Loucy (cell line): ENCODE results near the gene HMCES.
A peak's percentile ranks its signal among the peaks of the same experiment; 100 is the strongest.

Experiments used
- H2AFZ ChIP-seq: fragments of 200-600 bp; sonication (generic); 2 replicates; pipeline ENCODE4 v1.6.0; 2016; ENCODE audit warnings: antibody characterized with exemption, mild to moderate bottlenecking, low read length, moderate library complexity
- H3F3A ChIP-seq: fragments of 200-600 bp; 2 replicates; pipeline ENCODE4 v1.6.0; 2016; ENCODE audit warnings: antibody characterized with exemption, low read depth, mild to moderate bottlenecking
- H3K27me3 ChIP-seq: fragments of 200-600 bp; sonication (generic); 2 replicates; pipeline ENCODE4 v1.6.1; 2014; ENCODE audit warnings: low read length, mild to moderate bottlenecking; ENCODE audit not compliant: insufficient read depth, poor library complexity, severe bottlenecking
- H3K36me3 ChIP-seq: fragments of 200-600 bp; sonication (generic); 2 replicates; pipeline ENCODE4 v1.6.1; 2016; ENCODE audit warnings: low read length; ENCODE audit not compliant: insufficient read depth
- H3K4me1 ChIP-seq: fragments of 200-600 bp; sonication (generic); 2 replicates; pipeline ENCODE4 v1.5.1; 2014; ENCODE audit warnings: low read length, mild to moderate bottlenecking; ENCODE audit not compliant: insufficient read depth, poor library complexity, severe bottlenecking
- H3K4me2 ChIP-seq: fragments of 200-600 bp; sonication (generic); 2 replicates; pipeline ENCODE4 v1.6.0; 2014; ENCODE audit warnings: antibody characterized with exemption, low read length, low read depth, mild to moderate bottlenecking; ENCODE audit not compliant: poor library complexity, severe bottlenecking
- H3K4me3 ChIP-seq: fragments of 200-600 bp; sonication (generic); 2 replicates; pipeline ENCODE4 v1.5.1; 2014; ENCODE audit warnings: low read length, mild to moderate bottlenecking, mixed read lengths; ENCODE audit not compliant: poor library complexity, severe bottlenecking
- H3K79me2 ChIP-seq: fragments of 200-600 bp; sonication (generic); 2 replicates; pipeline ENCODE4 v1.6.1; 2014; ENCODE audit warnings: low read length; ENCODE audit not compliant: insufficient read depth
- H3K9ac ChIP-seq: fragments of 200-600 bp; sonication (generic); 2 replicates; pipeline ENCODE4 v1.6.0; 2014; ENCODE audit warnings: mild to moderate bottlenecking, low read depth, low read length, moderate library complexity; ENCODE audit not compliant: poor library complexity, severe bottlenecking
- H3K9me2 ChIP-seq: fragments of 200-600 bp; sonication (generic); replicated peaks from 2 replicates; pipeline ENCODE4 v1.6.1; 2016; ENCODE audit warnings: low read depth, low read length, mixed read lengths
- H3K9me3 ChIP-seq: fragments of 200-600 bp; sonication (generic); 2 replicates; pipeline ENCODE4 v1.6.1; 2014; ENCODE audit warnings: mild to moderate bottlenecking, antibody characterized with exemption, low read length, low read depth; ENCODE audit not compliant: insufficient read depth
- H4K20me1 ChIP-seq: fragments of 200-600 bp; sonication (generic); 2 replicates; pipeline ENCODE4 v1.6.0; 2014; ENCODE audit warnings: antibody characterized with exemption, low read length, mild to moderate bottlenecking; ENCODE audit not compliant: insufficient read depth, poor library complexity, severe bottlenecking
- EZH2phosphoT487 ChIP-seq: fragments of 200-600 bp; IDR thresholded peaks from 2 replicates; pipeline ENCODE4 v1.6.1; 2018; ENCODE audit warnings: antibody characterized with exemption, mild to moderate bottlenecking, moderate library complexity, borderline replicate concordance
- TF ChIP-seq, protein P1 (sequence below): fragments of 200-600 bp; sonication (generic); conservative IDR thresholded peaks from 2 replicates; pipeline ENCODE4 v1.5.1; 2014; ENCODE audit warnings: mild to moderate bottlenecking, antibody characterized with exemption, low read length

The HMCES gene

DNA sequence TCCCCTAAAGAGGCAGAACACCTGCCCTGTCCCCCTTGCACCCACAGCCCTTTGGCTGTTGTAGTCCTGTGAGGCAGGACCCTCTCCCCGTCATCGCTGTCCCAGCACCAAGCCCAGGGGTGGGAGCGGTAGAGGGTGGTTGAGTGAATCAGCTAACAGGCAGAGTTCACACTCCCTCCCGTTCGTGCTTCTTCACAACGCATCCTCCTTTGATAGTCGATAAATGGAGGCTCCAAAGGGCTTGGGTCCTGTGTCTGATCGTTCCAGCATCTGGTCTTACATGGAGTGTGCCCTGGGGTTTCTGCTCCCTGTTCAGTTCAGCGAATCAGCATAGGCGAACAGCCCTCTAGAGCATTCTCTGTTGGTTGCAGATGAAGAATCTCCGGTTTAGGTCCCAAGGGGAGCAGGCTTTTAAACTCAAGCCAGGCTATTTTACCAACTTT lies 820 bp upstream of the HMCES start:
- Histone ChIP-seq H3K9me3 (no peaks in the 10 kb centered on the region), H2AFZ (no peak overlapping the region), H3K27me3 (no peaks in the 10 kb centered on the region), H3K79me2 (peaks cover 30% of the 10 kb centered on the region), H3K9me2 (no peaks in the 10 kb centered on the region), H4K20me1 (peaks cover 13% of the 10 kb centered on the region), H3K36me3 (peaks cover 32% of the 10 kb centered on the region; the same call in 1 of the 2 replicates), H3K4me1 (peaks cover 53% of the 10 kb centered on the region), H3K9ac (peak overlapping the region; percentile 84), H3K4me2 (peak overlapping the region; percentile 81), H3K4me3 (no peak overlapping the region), H3F3A (peaks cover 24% of the 10 kb centered on the region)
- TF ChIP-seq EZH2phosphoT487, result no peak
- TF ChIP-seq, protein P1, sequence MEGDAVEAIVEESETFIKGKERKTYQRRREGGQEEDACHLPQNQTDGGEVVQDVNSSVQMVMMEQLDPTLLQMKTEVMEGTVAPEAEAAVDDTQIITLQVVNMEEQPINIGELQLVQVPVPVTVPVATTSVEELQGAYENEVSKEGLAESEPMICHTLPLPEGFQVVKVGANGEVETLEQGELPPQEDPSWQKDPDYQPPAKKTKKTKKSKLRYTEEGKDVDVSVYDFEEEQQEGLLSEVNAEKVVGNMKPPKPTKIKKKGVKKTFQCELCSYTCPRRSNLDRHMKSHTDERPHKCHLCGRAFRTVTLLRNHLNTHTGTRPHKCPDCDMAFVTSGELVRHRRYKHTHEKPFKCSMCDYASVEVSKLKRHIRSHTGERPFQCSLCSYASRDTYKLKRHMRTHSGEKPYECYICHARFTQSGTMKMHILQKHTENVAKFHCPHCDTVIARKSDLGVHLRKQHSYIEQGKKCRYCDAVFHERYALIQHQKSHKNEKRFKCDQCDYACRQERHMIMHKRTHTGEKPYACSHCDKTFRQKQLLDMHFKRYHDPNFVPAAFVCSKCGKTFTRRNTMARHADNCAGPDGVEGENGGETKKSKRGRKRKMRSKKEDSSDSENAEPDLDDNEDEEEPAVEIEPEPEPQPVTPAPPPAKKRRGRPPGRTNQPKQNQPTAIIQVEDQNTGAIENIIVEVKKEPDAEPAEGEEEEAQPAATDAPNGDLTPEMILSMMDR, result no peak

DNA sequence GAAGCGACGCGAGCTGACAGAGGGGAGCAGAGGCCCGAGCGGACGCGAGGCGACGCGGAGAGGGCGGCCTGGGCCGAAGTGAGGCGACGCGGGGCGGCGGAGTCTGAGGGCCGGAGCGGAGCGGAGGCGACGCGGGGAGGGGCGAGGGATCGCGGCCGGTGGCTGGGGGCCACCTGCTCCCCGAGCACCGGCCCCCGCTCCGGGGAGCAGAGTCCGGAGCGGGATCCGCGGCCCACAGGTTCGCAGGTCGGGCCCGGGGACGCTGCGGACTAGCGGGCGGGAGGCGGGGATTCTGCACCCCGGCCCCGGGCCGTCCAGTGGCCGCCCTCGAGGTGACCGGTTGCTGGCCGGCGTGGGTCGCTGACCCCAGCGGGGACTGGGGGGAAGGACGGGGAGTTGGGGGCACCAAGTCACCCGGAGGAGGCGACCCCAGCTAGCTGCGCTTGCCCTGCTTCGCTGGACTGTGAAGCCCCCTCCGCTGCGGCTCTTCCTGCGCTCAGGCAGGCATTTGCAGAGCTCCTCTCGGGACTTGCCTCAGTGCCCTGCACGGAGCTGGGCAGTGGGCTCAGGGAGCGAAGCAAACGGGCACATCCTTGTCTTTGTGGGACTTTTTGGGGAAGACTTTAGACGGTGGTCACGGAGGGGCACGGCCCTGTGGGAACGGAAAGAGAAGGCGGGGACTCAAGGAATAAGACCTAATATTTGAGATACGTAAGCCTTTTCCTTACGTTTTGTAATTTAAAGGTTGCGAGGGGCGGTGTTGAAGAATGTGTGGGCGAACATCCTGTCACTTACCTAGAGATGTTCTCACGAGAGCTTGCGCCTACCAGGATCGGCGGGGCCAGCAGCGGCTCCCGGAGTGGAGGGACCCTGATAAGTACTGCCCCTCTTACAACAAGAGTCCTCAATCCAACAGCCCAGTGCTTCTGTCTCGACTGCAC lies 566 bp downstream of the HMCES start:
- TF ChIP-seq EZH2phosphoT487, result no peak
- TF ChIP-seq, protein P1, result no peak
- Histone ChIP-seq H3K9me2 (no peaks in the 10 kb centered on the region), H2AFZ (peak overlapping the region; percentile 77), H4K20me1 (peaks cover 16% of the 10 kb centered on the region), H3K79me2 (peaks cover 30% of the 10 kb centered on the region), H3K9me3 (no peaks in the 10 kb centered on the region), H3K4me3 (peak overlapping the region; percentile 90), H3K4me2 (peak overlapping the region; percentile 81), H3K27me3 (no peaks in the 10 kb centered on the region), H3K4me1 (peaks cover 55% of the 10 kb centered on the region), H3K9ac (peak overlapping the region; percentile 84), H3K36me3 (peaks cover 18% of the 10 kb centered on the region; the same call in 1 of the 2 replicates), H3F3A (peaks cover 24% of the 10 kb centered on the region)

DNA sequence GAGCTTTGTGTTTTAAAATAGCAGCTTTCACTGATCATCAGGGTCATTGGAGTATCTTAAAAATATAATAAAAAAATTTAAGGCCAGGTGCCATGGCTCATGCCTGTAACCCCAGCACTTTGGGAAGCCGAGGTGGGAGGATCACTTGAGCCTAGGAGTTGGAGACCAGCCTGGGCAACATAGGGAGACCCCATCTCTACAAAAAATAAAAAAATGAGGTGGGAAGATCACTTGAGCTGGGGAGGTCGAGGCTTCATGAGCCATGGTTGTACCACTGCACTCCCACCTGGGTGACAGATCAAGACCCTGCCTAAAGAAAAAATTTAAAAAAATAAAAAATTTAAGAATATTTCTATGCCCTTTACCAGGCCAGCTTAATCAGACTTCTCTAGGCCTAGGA lies 1.5 kb downstream of the HMCES start:
- H3K9me2 ChIP-seq, result no peaks in the 10 kb centered on the region
- peaks cover 30% of the 10 kb centered on the region for H3K79me2 ChIP-seq
- H3K4me2 ChIP-seq, result peak overlapping the region; percentile 81
- TF ChIP-seq, protein P1, result no peak
- no peak for TF ChIP-seq EZH2phosphoT487
- no peaks in the 10 kb centered on the region for H3K27me3 ChIP-seq
- H4K20me1 ChIP-seq, result peaks cover 16% of the 10 kb centered on the region
- H3K4me1 ChIP-seq, result peaks cover 55% of the 10 kb centered on the region
- H3F3A ChIP-seq, result peaks cover 24% of the 10 kb centered on the region
- no peaks in the 10 kb centered on the region for H3K9me3 ChIP-seq
- no peak overlapping the region for H2AFZ ChIP-seq
- peak overlapping the region; percentile 90 for H3K4me3 ChIP-seq
- peak overlapping the region; percentile 84 for H3K9ac ChIP-seq
- H3K36me3 ChIP-seq, result peaks cover 9% of the 10 kb centered on the region; the same call in 1 of the 2 replicates
